AG04449 (cell line): Measurements from ENCODE around the gene CREG2.

Experiments used
- CTCF ChIA-PET: fragments of 350-600 bp; formaldehyde crosslinking; extraction: SDS; loops from one replicate; lab custom pipeline; 2021; ENCODE audit warnings: antibody characterized with exemption; lab: Yijun Ruan, JAX
- POLR2A ChIA-PET: fragments of 400-600, 350-600 bp; formaldehyde crosslinking; extraction: SDS; loops from one replicate; lab custom pipeline; 2020; ENCODE audit warnings: antibody characterized with exemption, inconsistent platforms; lab: Yijun Ruan, JAX
- DNase-seq: peaks from one replicate; pipeline ENCODE4 v3.0.0-alpha.2; 2010; ENCODE audit warnings: low read depth, low spot score
- H3K4me3 ChIP-seq: 2 replicates; pipeline ENCODE4 v1.5.1; 2011; ENCODE audit warnings: low read depth, mild to moderate bottlenecking, control low read depth, low read length
- TF ChIP-seq, protein P1 (sequence below): IDR thresholded peaks from one replicate; pipeline ENCODE4 v1.5.1; 2011; ENCODE audit warnings: mild to moderate bottlenecking, moderate library complexity, low read length, control low read depth, inconsistent platforms; ENCODE audit not compliant: insufficient read depth; ENCODE audit errors: missing control alignments

Gene CREG2

GRCh38 chr2:101339266-101339880 lies 47.9 kb downstream of the CREG2 start:
- no peak for DNase-seq
- CTCF ChIA-PET: interaction anchor here (1.0 to 9.1 kb wide), 8 partner anchors 9 to 492 kb away, joined by 3 to 102 read pairs (median 4); partner anchors contain the start of gene CREG2
- TF ChIP-seq, protein P1, sequence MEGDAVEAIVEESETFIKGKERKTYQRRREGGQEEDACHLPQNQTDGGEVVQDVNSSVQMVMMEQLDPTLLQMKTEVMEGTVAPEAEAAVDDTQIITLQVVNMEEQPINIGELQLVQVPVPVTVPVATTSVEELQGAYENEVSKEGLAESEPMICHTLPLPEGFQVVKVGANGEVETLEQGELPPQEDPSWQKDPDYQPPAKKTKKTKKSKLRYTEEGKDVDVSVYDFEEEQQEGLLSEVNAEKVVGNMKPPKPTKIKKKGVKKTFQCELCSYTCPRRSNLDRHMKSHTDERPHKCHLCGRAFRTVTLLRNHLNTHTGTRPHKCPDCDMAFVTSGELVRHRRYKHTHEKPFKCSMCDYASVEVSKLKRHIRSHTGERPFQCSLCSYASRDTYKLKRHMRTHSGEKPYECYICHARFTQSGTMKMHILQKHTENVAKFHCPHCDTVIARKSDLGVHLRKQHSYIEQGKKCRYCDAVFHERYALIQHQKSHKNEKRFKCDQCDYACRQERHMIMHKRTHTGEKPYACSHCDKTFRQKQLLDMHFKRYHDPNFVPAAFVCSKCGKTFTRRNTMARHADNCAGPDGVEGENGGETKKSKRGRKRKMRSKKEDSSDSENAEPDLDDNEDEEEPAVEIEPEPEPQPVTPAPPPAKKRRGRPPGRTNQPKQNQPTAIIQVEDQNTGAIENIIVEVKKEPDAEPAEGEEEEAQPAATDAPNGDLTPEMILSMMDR: no peak
- no peak overlapping the region for H3K4me3 ChIP-seq
- POLR2A ChIA-PET: no interaction called here

DNA sequence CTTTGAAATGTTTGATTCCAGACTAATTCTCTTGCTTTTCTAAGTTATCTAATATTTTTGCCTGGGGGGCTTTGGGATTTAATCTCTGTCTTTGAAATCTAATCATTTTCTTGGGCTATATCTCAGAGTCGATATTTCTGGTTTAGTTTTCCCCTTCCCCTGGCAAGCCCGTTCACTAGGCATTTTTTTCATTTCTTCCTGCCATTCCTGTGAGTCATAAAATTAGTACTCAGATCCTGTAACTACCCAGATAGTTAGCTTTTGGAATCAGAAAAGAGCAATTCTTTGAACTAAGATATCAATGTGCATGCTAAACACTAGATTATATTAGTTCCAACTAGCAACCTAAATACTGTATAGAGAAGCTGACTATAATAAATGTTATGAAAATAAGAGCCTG lies 49.4 kb downstream of the CREG2 start:
- DNase-seq: no peak
- POLR2A ChIA-PET: no interaction called here
- H3K4me3 ChIP-seq: no peak overlapping the region
- TF ChIP-seq, protein P1: no peak
- CTCF ChIA-PET: interaction anchor here (1.7 to 9.1 kb wide), 4 partner anchors 14 to 494 kb away, joined by 5 to 102 read pairs (median 30); partner anchors contain the start of gene CREG2

DNA sequence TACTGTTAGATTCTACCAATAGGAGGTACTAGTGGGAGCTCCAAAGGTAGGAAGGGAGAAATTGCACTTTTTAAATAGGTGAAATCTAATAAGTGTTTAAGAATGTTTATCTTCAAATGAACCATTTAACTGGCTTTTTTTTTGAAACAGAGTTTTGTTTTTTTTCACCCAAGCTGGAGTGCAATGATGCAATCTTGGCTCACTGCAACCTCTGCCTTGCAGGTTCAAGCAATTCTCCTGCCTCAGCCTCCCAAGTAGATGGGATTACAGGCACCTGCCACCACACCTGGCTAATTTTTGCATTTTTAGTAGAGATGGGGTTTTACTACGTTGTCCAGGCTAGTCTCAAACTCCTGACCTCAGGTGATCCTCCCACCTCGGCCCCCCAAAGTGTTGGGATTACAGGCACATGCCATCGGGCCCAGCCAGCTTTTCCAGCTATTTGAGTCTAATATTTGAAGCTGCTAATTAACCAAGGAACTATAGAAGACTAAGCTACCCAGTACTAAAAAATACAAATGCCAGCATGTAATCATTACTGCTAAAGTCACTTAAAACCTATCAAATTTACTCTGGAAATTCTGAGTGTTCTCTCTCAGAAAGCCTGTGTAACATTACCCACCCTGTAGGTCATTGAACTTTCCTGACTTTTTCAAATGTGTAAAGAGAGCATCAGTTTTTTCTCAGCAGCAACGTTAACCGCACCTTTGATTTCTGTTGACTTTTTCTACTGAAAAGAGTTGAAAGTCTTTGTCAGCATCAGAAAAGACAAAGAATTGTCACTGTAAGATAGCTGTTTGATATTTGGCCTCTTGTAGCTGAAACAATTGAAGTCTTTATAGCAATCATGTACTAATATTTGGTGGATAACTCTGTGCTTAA lies 54.2 kb downstream of the CREG2 start:
- CTCF ChIA-PET: interaction anchor here (7.8 kb wide), 1 partner anchor 8 kb away, joined by 57 read pairs; no protein-coding TSS in a partner anchor
- TF ChIP-seq, protein P1: no peak
- no peak for DNase-seq
- H3K4me3 ChIP-seq: no peak overlapping the region
- POLR2A ChIA-PET: no interaction called here

DNA sequence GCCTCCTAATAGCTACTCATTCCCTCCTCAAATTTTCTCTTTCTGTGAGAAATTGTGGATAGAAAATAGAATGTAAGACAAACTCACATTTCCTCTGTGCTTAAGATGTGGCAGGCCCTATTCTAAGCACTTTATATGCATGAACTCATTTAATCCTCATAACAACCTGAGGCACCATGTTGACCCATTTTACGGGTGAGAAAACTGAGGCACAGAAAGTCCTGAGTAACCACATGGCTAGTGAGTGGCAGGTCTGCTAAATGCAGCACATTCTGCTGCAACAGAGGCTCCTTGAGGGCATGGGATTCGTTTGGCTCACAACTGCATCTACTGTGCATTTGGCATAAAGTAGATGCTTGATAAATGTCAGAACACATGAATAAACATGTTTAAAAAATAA lies 56.1 kb downstream of the CREG2 start:
- TF ChIP-seq, protein P1: no peak
- ChIA-PET POLR2A (no interaction called here), CTCF (interaction anchor here (7.8 kb wide), 1 partner anchor 10 kb away, joined by 57 read pairs; no protein-coding TSS in a partner anchor)
- no peak overlapping the region for H3K4me3 ChIP-seq
- DNase-seq: no peak

- H3K4me3 ChIP-seq: no peak overlapping the region
- TF ChIP-seq, protein P1: no peak
- POLR2A ChIA-PET: no interaction called here
- CTCF ChIA-PET: interaction anchor here (7.8 kb wide), 1 partner anchor 11 kb away, joined by 57 read pairs; no protein-coding TSS in a partner anchor
- no peak for DNase-seq
Measured at GRCh38 chr2:101330253-101330933, 56.9 kb downstream of the CREG2 start.

GRCh38 chr2:101329026-101329425 lies 58.3 kb downstream of the CREG2 start:
- POLR2A ChIA-PET: interaction anchor here (1.2 kb wide), 1 partner anchor 20 kb away, joined by 3 read pairs; the partner anchor contains the start of gene RNF149

More at GRCh38 chr2:101329026-101329425, 58.3 kb downstream of the CREG2 start:
- CTCF ChIA-PET: interaction anchor here (7.8 kb wide), 1 partner anchor 12 kb away, joined by 57 read pairs; no protein-coding TSS in a partner anchor
- TF ChIP-seq, protein P1: no peak
- no peak for DNase-seq
- H3K4me3 ChIP-seq: no peak overlapping the region
